ENCODE data around the gene AVEN. TPM values are rescaled to one million over a fixed set of nuclear protein-coding genes. Genes with fewer than 3 reads are reported as not detected.
A peak's percentile ranks its signal among the peaks of the same experiment; 100 is the strongest.

AVEN gene
- total and polyA plus RNA-seq, 9 of the 15 experiments (the other 6 are each of a cell fraction or from before 2014, with no cell fraction given), result 1.5 to 6.4 (median 4.7) TPM

- TF ChIP-seq CBX2 (IDR thresholded peaks at IDR 0.05; ENCODE audit: insufficient read depth, low read length, poor library complexity, severe bottlenecking) (no peak), PHF21A (IDR thresholded peaks at IDR 0.05; ENCODE audit: borderline replicate concordance, low read depth) (no peak), SMAD2 (IDR thresholded peaks at IDR 0.05; ENCODE audit: low read depth, low read length) (no peak), ETV6 (IDR thresholded peaks at IDR 0.05; ENCODE audit: borderline replicate concordance in 1 of 2, low read depth in 2 of 2, low read length in 1 of 2) (no peak), ETV6 (CRISPR knock-in tag; IDR thresholded peaks at IDR 0.05; ENCODE audit: borderline replicate concordance) (no peak), ERF (CRISPR knock-in tag; IDR thresholded peaks at IDR 0.05) (no peak), ZNF436 (CRISPR knock-in tag; IDR thresholded peaks at IDR 0.05) (no peak), ZNF146 (CRISPR knock-in tag; IDR thresholded peaks at IDR 0.05; ENCODE audit: unreplicated experiment) (no peak), BCOR (IDR thresholded peaks at IDR 0.05) (0 out of 2 replicates have a peak, but pooled peaks have one; percentile 6), MTA1 (IDR thresholded peaks at IDR 0.05; ENCODE audit: borderline replicate concordance) (peak; percentile 58; the same call in 1 of the 2 replicates), FOSL1 (tag; conservative IDR thresholded peaks at IDR 0.05) (peak; percentile 12; the same call in 1 of the 2 replicates), XRCC4 (IDR thresholded peaks at IDR 0.05; ENCODE audit: extremely low read depth, insufficient read depth, insufficient read length) (no peak), RB1 (IDR thresholded peaks at IDR 0.05; ENCODE audit: low read depth) (no peak), POLR2G (IDR thresholded peaks at IDR 0.05; ENCODE audit: low read depth, low read length) (no peak), SMAD1 (IDR thresholded peaks at IDR 0.05; ENCODE audit: low read depth, low read length, partially characterized antibody) (no peak), ZFP91 (CRISPR knock-in tag; IDR thresholded peaks at IDR 0.05) (no peak), GATAD2A (IDR thresholded peaks at IDR 0.05) (0 out of 2 replicates have a peak, but pooled peaks have one; percentile 59), HDAC1 (IDR thresholded peaks at IDR 0.05) (0 out of 4 replicates have a peak, but pooled peaks of 1 of the 2 experiments have one; percentile 33), ARID1B (IDR thresholded peaks at IDR 0.05) (peak; percentile 86), STAT5A (IDR thresholded peaks at IDR 0.05; ENCODE audit: borderline replicate concordance, low read length) (peak; percentile 30; the same call in 1 of the 2 replicates), RCOR1 (IDR thresholded peaks at IDR 0.05; ENCODE audit: borderline replicate concordance in 1 of 2, low read depth in 2 of 2, low read length in 2 of 2) (peak in 1 of 2 experiments; percentile 83; a peak in 2 of 4 replicates), ID3 (CRISPR knock-in tag; IDR thresholded peaks at IDR 0.05) (no peak), ID3 (tag; IDR thresholded peaks at IDR 0.05) (no peak), MAFG (tag; conservative IDR thresholded peaks at IDR 0.05) (no peak), MBD1 (CRISPR knock-in tag; IDR thresholded peaks at IDR 0.05) (no peak), ZEB2 (IDR thresholded peaks at IDR 0.05) (peak; percentile 32; the same call in 1 of the 2 replicates), MYNN (IDR thresholded peaks at IDR 0.05) (no peak), MYNN (CRISPR knock-in tag; IDR thresholded peaks at IDR 0.05) (no peak)
Observed at GRCh38 chr15:34079904-34080303, 40.9 kb upstream of the AVEN start (continued).
